SK-N-SH (cell line): ENCODE data around the gene SRBD1. TPM values are rescaled to one million over a fixed set of nuclear protein-coding genes. Genes with fewer than 3 reads are reported as not detected.

ENCODE experiments used
- CTCF ChIA-PET: fragments of 300-600, 350-600 bp; formaldehyde crosslinking; extraction: SDS; loops from one replicate; lab custom pipeline; 2021; lab: Yijun Ruan, JAX
- POLR2A ChIA-PET: fragments of 350-600 bp; sonication (Branson Sonifier 250); formaldehyde crosslinking; extraction: SDS; loops from one replicate; lab custom pipeline; 2020; ENCODE audit warnings: antibody characterized with exemption, inconsistent platforms; lab: Yijun Ruan, JAX
- DNase-seq: peaks from one replicate; pipeline ENCODE4 v3.0.0; 2012
- H2AFZ ChIP-seq: fragments of 200-600 bp; sonication (generic); 2 replicates; pipeline ENCODE4 v1.8.1; 2016; ENCODE audit warnings: antibody characterized with exemption, mild to moderate bottlenecking, low read depth
- H3F3A ChIP-seq: fragments of 200-600 bp; sonication (generic); replicated peaks from 2 replicates; pipeline ENCODE3; 2016; ENCODE audit warnings: antibody characterized with exemption, mild to moderate bottlenecking; ENCODE audit not compliant: insufficient read depth
- H3K27ac ChIP-seq, 2 experiments: fragments of 200-500 bp in 1 of 2; fragments of 200-600 bp in 1 of 2; sonication (Bioruptor generic) in 1 of 2; sonication (generic), shearing (Covaris generic) in 1 of 2; 2 replicates each; pipeline versions ENCODE4 v1.5.1 to v1.6.1; 2014 to 2016; ENCODE audit warnings: low read depth in 2 of 2, inconsistent platforms in 1 of 2, low read length in 1 of 2, mild to moderate bottlenecking in 1 of 2, mixed read lengths in 1 of 2
- H3K27me3 ChIP-seq: fragments of 200-600 bp; sonication (generic), shearing (Covaris generic); 2 replicates; pipeline ENCODE4 v1.6.1; 2016; ENCODE audit warnings: mixed run types; ENCODE audit not compliant: insufficient read depth
- H3K36me3 ChIP-seq, 2 experiments: fragments of 200-500 bp in 1 of 2; fragments of 200-600 bp in 1 of 2; sonication (Bioruptor generic) in 1 of 2; sonication (generic) in 1 of 2; replicated peaks in 1 of 2; 2 replicates each; pipeline versions ENCODE3 to v1.5.1; 2014 to 2016; ENCODE audit warnings: low read length in 1 of 2, mild to moderate bottlenecking in 1 of 2; ENCODE audit not compliant: insufficient read depth in 2 of 2, control insufficient read depth in 1 of 2
- H3K4me1 ChIP-seq, 2 experiments: fragments of 200-500 bp in 1 of 2; fragments of 200-600 bp in 1 of 2; sonication (Bioruptor generic) in 1 of 2; sonication (generic), shearing (Covaris generic) in 1 of 2; 2 replicates each; pipeline versions ENCODE4 v1.5.1 to v1.6.1; 2014 to 2016; ENCODE audit warnings: low read depth in 1 of 2, low read length in 1 of 2, mixed run types in 1 of 2; ENCODE audit not compliant: insufficient read depth in 2 of 2, control insufficient read depth in 1 of 2
- H3K4me2 ChIP-seq: fragments of 200-600 bp; sonication (generic), shearing (Covaris generic); 2 replicates; pipeline ENCODE4 v1.6.1; 2017; ENCODE audit warnings: mixed run types
- H3K4me3 ChIP-seq, 2 experiments: fragments of 200-500 bp in 1 of 2; fragments of 200-600 bp in 1 of 2; sonication (Bioruptor generic) in 1 of 2; sonication (generic), shearing (Covaris generic) in 1 of 2; 2 replicates each; pipeline versions ENCODE4 v1.5.1 to v1.8.1; 2014 to 2016; ENCODE audit warnings: low read depth in 2 of 2, inconsistent platforms in 1 of 2, low read length in 1 of 2, mild to moderate bottlenecking in 1 of 2, mixed read lengths in 1 of 2, moderate library complexity in 1 of 2
- H3K79me2 ChIP-seq: fragments of 200-600 bp; sonication (generic); 2 replicates; pipeline ENCODE4 v1.8.1; 2017; ENCODE audit warnings: mild to moderate bottlenecking; ENCODE audit not compliant: insufficient read depth
- H3K9ac ChIP-seq: fragments of 200-600 bp; sonication (generic); 2 replicates; pipeline ENCODE4 v1.6.1; 2017; ENCODE audit warnings: mixed run types
- H3K9me2 ChIP-seq: fragments of 200-600 bp; sonication (generic); 2 replicates; pipeline ENCODE4 v1.6.1; 2017; ENCODE audit warnings: mixed run types
- H3K9me3 ChIP-seq: fragments of 200-600 bp; sonication (generic); 2 replicates; pipeline ENCODE4 v1.6.1; 2017; ENCODE audit warnings: mixed run types, mild to moderate bottlenecking, moderate library complexity
- H4K20me1 ChIP-seq: fragments of 200-600 bp; sonication (generic); 2 replicates; pipeline ENCODE4 v1.6.1; 2017; ENCODE audit warnings: mild to moderate bottlenecking, mixed run types; ENCODE audit not compliant: insufficient read depth
- EP300 ChIP-seq, 2 experiments: IDR thresholded peaks; 2 replicates each; pipeline versions ENCODE4 v1.4.0 to v1.6.1; 2012; ENCODE audit warnings: borderline replicate concordance in 1 of 2, low read depth in 1 of 2, low read length in 1 of 2
- FOXM1 ChIP-seq: IDR thresholded peaks from 2 replicates; pipeline ENCODE4 v1.4.0; 2012; ENCODE audit warnings: low read depth, mild to moderate bottlenecking
- GABPA ChIP-seq: IDR thresholded peaks from 2 replicates; pipeline ENCODE4 v1.4.0; 2012; ENCODE audit warnings: low read depth, mild to moderate bottlenecking
- MEF2A ChIP-seq: IDR thresholded peaks from 2 replicates; pipeline ENCODE4 v1.4.0; 2012; ENCODE audit warnings: low read depth, borderline replicate concordance
- NFIC ChIP-seq: IDR thresholded peaks from 2 replicates; pipeline ENCODE4 v1.4.0; 2012; ENCODE audit warnings: borderline replicate concordance
- REST ChIP-seq: IDR thresholded peaks from 2 replicates; pipeline ENCODE4 v1.6.1; 2012; ENCODE audit warnings: mild to moderate bottlenecking, low read depth, low read length, moderate library complexity
- RXRA ChIP-seq: IDR thresholded peaks from 2 replicates; pipeline ENCODE4 v1.4.0; 2012; ENCODE audit warnings: low read depth, mild to moderate bottlenecking, borderline replicate concordance
- TAF1 ChIP-seq: IDR thresholded peaks from 2 replicates; pipeline ENCODE4 v1.6.1; 2012; ENCODE audit warnings: low read depth, mild to moderate bottlenecking, low read length, moderate library complexity, borderline replicate concordance
- TEAD4 ChIP-seq: IDR thresholded peaks from 2 replicates; pipeline ENCODE4 v1.4.0; 2012; ENCODE audit warnings: mild to moderate bottlenecking, borderline replicate concordance; ENCODE audit not compliant: insufficient read depth
- USF2 ChIP-seq: fragments of 150-350 bp; IDR thresholded peaks from 2 replicates; pipeline ENCODE4 v1.6.1; 2017; ENCODE audit warnings: antibody characterized with exemption, low read length, low read depth, borderline replicate concordance
- WGBS: methylation state at CpG from one replicate; pipeline ENCODE4 v1.1.6; 2017; ENCODE audit warnings: low lambda C conversion rate; 5-methylcytosine and 5-hydroxymethylcytosine counted together
- polyA plus RNA-seq, 3 experiments: library from polyadenylated mRNA; depleted of rRNA; stranded (reverse); fragments of >200 nt; gene quantifications; 2 replicates each; pipeline ENCODE4 v1.2.3, GENCODE V29; 2012

SRBD1 gene
- polyA plus RNA-seq, 1 of the 3 experiments (the other 2 are of a cell fraction) = 3.2 TPM

- POLR2A ChIA-PET = no interaction called here
- H3F3A ChIP-seq = no peaks in the 10 kb centered on the region
- peaks cover 0 to 11% of the 10 kb centered on the region in 2 experiments; a peak in 2 of 4 replicates for H3K4me1 ChIP-seq
- no peaks in the 10 kb centered on the region for H3K9me2 ChIP-seq
- TF ChIP-seq FOXM1 (no peak), REST (no peak), GABPA (no peak)
- H3K79me2 ChIP-seq = no peaks in the 10 kb centered on the region
- WGBS = 98% methylated on average over 4 of the region's 4 CpGs
- H4K20me1 ChIP-seq = no peaks in the 10 kb centered on the region
- no peak overlapping the region for H3K4me3 ChIP-seq
- no peak for DNase-seq
- no peak overlapping the region for H3K27ac ChIP-seq
- no peak overlapping the region for H3K9ac ChIP-seq
- H3K9me3 ChIP-seq = no peaks in the 10 kb centered on the region
- no peak overlapping the region for H3K4me2 ChIP-seq
- H2AFZ ChIP-seq = no peak overlapping the region
- H3K36me3 ChIP-seq = peaks cover 0 to 9% of the 10 kb centered on the region in 2 experiments
- H3K27me3 ChIP-seq = no peaks in the 10 kb centered on the region
- CTCF ChIA-PET = interaction anchor here (0.9 to 1.5 kb wide), 5 partner anchors 10 to 487 kb away, joined by 3 to 7 read pairs (median 3); no protein-coding TSS in a partner anchor
These were observed 142.8 kb downstream of the SRBD1 start for GRCh38 chr2:45468279-45468678.

DNA sequence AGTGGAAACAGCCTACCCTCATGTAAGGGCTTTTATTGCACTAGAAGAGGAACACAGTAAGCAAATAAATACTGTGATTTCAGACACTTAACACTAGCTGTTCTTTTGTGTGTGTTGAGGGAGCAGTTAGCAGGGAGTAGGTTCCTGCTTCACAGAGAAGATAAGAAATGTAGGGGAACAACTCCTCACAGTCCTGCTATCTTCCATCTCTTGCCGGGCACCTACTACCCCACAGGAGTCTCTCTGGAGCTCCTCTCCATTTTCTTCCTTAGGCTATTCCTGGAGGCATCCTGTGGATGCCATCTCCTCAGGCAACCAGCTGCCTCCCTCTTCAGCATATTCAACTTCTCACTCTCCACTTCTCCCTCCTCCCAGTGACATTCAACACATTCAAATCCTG lies 145.0 kb downstream of the SRBD1 start:
- 71% methylated on average over 1 of the region's 1 CpG for WGBS

GRCh38 chr2:45460825-45461224 lies 150.2 kb downstream of the SRBD1 start:
- Histone ChIP-seq H3K9me3 (no peaks in the 10 kb centered on the region), H3F3A (no peaks in the 10 kb centered on the region), H3K9me2 (no peaks in the 10 kb centered on the region), H4K20me1 (no peaks in the 10 kb centered on the region), H3K27me3 (no peaks in the 10 kb centered on the region), H3K27ac (no peak overlapping the region), H3K9ac (no peak overlapping the region), H3K4me3 (no peak overlapping the region), H3K4me2 (no peak overlapping the region), H2AFZ (no peak overlapping the region), H3K36me3 (peaks cover 0 to 2% of the 10 kb centered on the region in 2 experiments), H3K79me2 (no peaks in the 10 kb centered on the region), H3K4me1 (peaks cover 0 to 9% of the 10 kb centered on the region in 2 experiments; a peak in 2 of 4 replicates)
- ChIA-PET POLR2A (no interaction called here), CTCF (no interaction called here)
- 94% methylated on average over 6 of the region's 6 CpGs for WGBS
- DNase-seq = no peak
- TF ChIP-seq GABPA (no peak), USF2 (no peak), NFIC (no peak), RXRA (no peak), TEAD4 (no peak), TAF1 (no peak), EP300 (IDR thresholded peaks at IDR 0.05; ENCODE audit: borderline replicate concordance in 1 of 2, low read depth in 1 of 2, low read length in 1 of 2) (no peak), REST (no peak)

More for the DNA sequence above, 145.0 kb downstream of the SRBD1 start:
- no peak for TF ChIP-seq MEF2A
- TF ChIP-seq FOXM1 = no peak
- TF ChIP-seq, all 33 proteins: peak for 0
- H4K20me1 ChIP-seq = no peaks in the 10 kb centered on the region
- no peak overlapping the region for H3K9ac ChIP-seq
- POLR2A ChIA-PET = no interaction called here
- H3K79me2 ChIP-seq = no peaks in the 10 kb centered on the region
- H3K9me3 ChIP-seq = no peaks in the 10 kb centered on the region
- peaks cover 0 to 11% of the 10 kb centered on the region in 2 experiments; a peak in 2 of 4 replicates for H3K4me1 ChIP-seq
- DNase-seq = no peak
- no peak overlapping the region for H3K4me3 ChIP-seq
- no peak overlapping the region for H2AFZ ChIP-seq
- no peaks in the 10 kb centered on the region for H3F3A ChIP-seq
- CTCF ChIA-PET = no interaction called here
- H3K27ac ChIP-seq = no peak overlapping the region
- no peak overlapping the region for H3K4me2 ChIP-seq
- H3K36me3 ChIP-seq = peaks cover under 1 to 2% of the 10 kb centered on the region in 2 experiments
- no peaks in the 10 kb centered on the region for H3K9me2 ChIP-seq
- no peaks in the 10 kb centered on the region for H3K27me3 ChIP-seq
